Measurements from ENCODE around the gene AKAP13.

AKAP13 gene

GRCh38 chr15:85444122-85444745, 63.8 kb downstream of the AKAP13 start:
- no peak for DNase-seq
- no peak for ATAC-seq

- DNase-seq (no peak), ATAC-seq (no peak)
Measured at GRCh38 chr15:85445361-85445760, 65.0 kb downstream of the AKAP13 start.

GRCh38 chr15:85451099-85451700, 70.8 kb downstream of the AKAP13 start:
- DNase-seq (no peak), ATAC-seq (no peak)

- no peak for DNase-seq
- no peak for ATAC-seq
Measured at GRCh38 chr15:85452436-85452835, 72.0 kb downstream of the AKAP13 start.

- DNase-seq (no peak), ATAC-seq (peak; percentile 72)
Measured at GRCh38 chr15:85453144-85453872, 72.9 kb downstream of the AKAP13 start.

GRCh38 chr15:85454403-85454802, 74.0 kb downstream of the AKAP13 start:
- no peak for ATAC-seq

GRCh38 chr15:85455891-85456290, 75.5 kb downstream of the AKAP13 start:
- no peak for ATAC-seq

More at GRCh38 chr15:85454403-85454802, 74.0 kb downstream of the AKAP13 start:
- DNase-seq = no peak

GRCh38 chr15:85456798-85457197, 76.4 kb downstream of the AKAP13 start:
- no peak for ATAC-seq

More at GRCh38 chr15:85455891-85456290, 75.5 kb downstream of the AKAP13 start:
- DNase-seq = no peak

GRCh38 chr15:85457392-85457968, 77.1 kb downstream of the AKAP13 start:
- DNase-seq = no peak
- peak; percentile 56 for ATAC-seq

More at GRCh38 chr15:85456798-85457197, 76.4 kb downstream of the AKAP13 start:
- no peak for DNase-seq

GRCh38 chr15:85458764-85459163, 78.4 kb downstream of the AKAP13 start:
- no peak for DNase-seq
- no peak for ATAC-seq

- peak; percentile 73 for ATAC-seq
- DNase-seq = no peak
Measured at GRCh38 chr15:85462029-85462428, 81.6 kb downstream of the AKAP13 start.

- ATAC-seq (peak; percentile 49), DNase-seq (no peak)
Measured at GRCh38 chr15:85463276-85463892, 83.0 kb downstream of the AKAP13 start.

- ATAC-seq (no peak), DNase-seq (no peak)
Measured at GRCh38 chr15:85463976-85464375, 83.6 kb downstream of the AKAP13 start.

- ATAC-seq (no peak), DNase-seq (no peak)
Measured at GRCh38 chr15:85464471-85464870, 84.1 kb downstream of the AKAP13 start.

GRCh38 chr15:85470563-85471271, 90.3 kb downstream of the AKAP13 start:
- DNase-seq (no peak), ATAC-seq (no peak)

- ATAC-seq = no peak
Measured at GRCh38 chr15:85472349-85472748, 91.9 kb downstream of the AKAP13 start.

GRCh38 chr15:85473455-85473854, 93.1 kb downstream of the AKAP13 start:
- DNase-seq (no peak), ATAC-seq (peak; percentile 75)

More at GRCh38 chr15:85472349-85472748, 91.9 kb downstream of the AKAP13 start:
- DNase-seq = no peak

- ATAC-seq (peak; percentile 29), DNase-seq (no peak)
Measured at GRCh38 chr15:85474700-85475316, 94.4 kb downstream of the AKAP13 start.

GRCh38 chr15:85475317-85475701, 94.9 kb downstream of the AKAP13 start:
- ATAC-seq (no peak), DNase-seq (no peak)

- DNase-seq = no peak
- no peak for ATAC-seq
Measured at GRCh38 chr15:85475711-85476110, 95.3 kb downstream of the AKAP13 start.

- ATAC-seq (peak; percentile 28), DNase-seq (no peak)
Measured at GRCh38 chr15:85477061-85477460, 96.7 kb downstream of the AKAP13 start.
